OCI-LY7 (cell line): ENCODE results near the gene CPLX3.

Source experiments
- EZH2phosphoT487 ChIP-seq: fragments of 200-600 bp; sonication (generic); IDR thresholded peaks from 2 replicates; pipeline ENCODE4 v1.6.1; 2018; ENCODE audit warnings: low read depth, borderline replicate concordance, mild to moderate bottlenecking, mixed run types, antibody characterized with exemption, low read length, moderate library complexity, mixed read lengths
- TF ChIP-seq, protein P1 (sequence below): fragments of 200-600 bp; sonication (generic); conservative IDR thresholded peaks from 2 replicates; pipeline ENCODE4 v1.5.1; 2014; ENCODE audit warnings: mild to moderate bottlenecking, antibody characterized with exemption, low read length, moderate library complexity, mixed read lengths

DNA sequence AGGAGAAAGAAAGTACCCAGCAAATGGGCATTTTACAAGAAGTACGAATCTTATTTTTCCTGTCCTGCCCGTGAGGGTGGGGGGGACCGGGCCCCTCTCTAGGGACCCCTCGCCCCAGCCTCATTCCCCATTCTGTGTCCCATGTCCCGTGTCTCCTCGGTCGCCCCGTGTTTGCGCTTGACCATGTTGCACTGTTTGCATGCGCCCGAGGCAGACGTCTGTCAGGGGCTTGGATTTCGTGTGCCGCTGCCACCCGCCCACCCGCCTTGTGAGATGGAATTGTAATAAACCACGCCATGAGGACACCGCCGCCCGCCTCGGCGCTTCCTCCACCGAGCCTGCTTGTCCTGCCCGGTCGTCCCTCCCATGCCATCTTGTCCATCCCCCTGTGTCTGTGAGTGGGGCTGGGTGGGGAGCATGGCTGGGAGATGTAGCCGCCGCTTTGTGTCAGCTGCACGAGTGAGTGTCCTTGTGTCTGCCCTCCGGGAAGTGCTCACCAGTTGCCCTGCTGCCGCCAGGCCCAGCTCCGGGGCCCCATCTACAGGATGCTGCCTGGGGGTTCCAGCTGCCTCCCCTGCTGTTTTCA is 23.5 kb upstream of the CPLX3 start:
- TF ChIP-seq, protein P1, sequence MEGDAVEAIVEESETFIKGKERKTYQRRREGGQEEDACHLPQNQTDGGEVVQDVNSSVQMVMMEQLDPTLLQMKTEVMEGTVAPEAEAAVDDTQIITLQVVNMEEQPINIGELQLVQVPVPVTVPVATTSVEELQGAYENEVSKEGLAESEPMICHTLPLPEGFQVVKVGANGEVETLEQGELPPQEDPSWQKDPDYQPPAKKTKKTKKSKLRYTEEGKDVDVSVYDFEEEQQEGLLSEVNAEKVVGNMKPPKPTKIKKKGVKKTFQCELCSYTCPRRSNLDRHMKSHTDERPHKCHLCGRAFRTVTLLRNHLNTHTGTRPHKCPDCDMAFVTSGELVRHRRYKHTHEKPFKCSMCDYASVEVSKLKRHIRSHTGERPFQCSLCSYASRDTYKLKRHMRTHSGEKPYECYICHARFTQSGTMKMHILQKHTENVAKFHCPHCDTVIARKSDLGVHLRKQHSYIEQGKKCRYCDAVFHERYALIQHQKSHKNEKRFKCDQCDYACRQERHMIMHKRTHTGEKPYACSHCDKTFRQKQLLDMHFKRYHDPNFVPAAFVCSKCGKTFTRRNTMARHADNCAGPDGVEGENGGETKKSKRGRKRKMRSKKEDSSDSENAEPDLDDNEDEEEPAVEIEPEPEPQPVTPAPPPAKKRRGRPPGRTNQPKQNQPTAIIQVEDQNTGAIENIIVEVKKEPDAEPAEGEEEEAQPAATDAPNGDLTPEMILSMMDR = no peak
- no peak for TF ChIP-seq EZH2phosphoT487
